Skin of body (tissue), 2 donors: Measurements from ENCODE around the gene SIRPD. TPM values are rescaled to one million over a fixed set of nuclear protein-coding genes. Genes with fewer than 3 reads are reported as not detected.
"Not testable (repeated sequence)": the region's sequence is repeated elsewhere in the genome, so short reads cannot be mapped to it uniquely, and the experiment has no call there.

Source experiments
- DNase-seq: peaks from one replicate; lab custom pipeline; 2025; lab: John Stamatoyannopoulos, UW
- total RNA-seq: library from RNA; depleted of rRNA; stranded (reverse); fragments of >200 nt; gene quantifications from one replicate; pipeline ENCODE4 v1.2.3, GENCODE V29; 2014

The SIRPD gene
- 0.39 TPM for total RNA-seq

- no peak for DNase-seq
Observed at GRCh38 chr20:1557605-1558004, at the start of gene SIRPD. SIRPD (minus strand) TSS chr20:1557705; CDS start chr20:1557653, 52 bp downstream.

GRCh38 chr20:1600736-1601135, 43.2 kb upstream of the SIRPD start:
- no peak for DNase-seq

- DNase-seq: no peak
Observed at GRCh38 chr20:1595333-1595732, 37.8 kb upstream of the SIRPD start.

GRCh38 chr20:1588533-1589460, 31.3 kb upstream of the SIRPD start:
- DNase-seq: no peak

GRCh38 chr20:1587781-1588532, 30.5 kb upstream of the SIRPD start:
- DNase-seq: no peak

GRCh38 chr20:1579488-1579887, 22.0 kb upstream of the SIRPD start:
- no peak for DNase-seq

- DNase-seq: no peak
Observed at GRCh38 chr20:1577906-1578305, 20.4 kb upstream of the SIRPD start.

- not testable (repeated sequence) for DNase-seq
Observed at GRCh38 chr20:1577313-1577712, 19.8 kb upstream of the SIRPD start.

GRCh38 chr20:1576641-1577040, 19.1 kb upstream of the SIRPD start:
- no peak for DNase-seq

GRCh38 chr20:1576003-1576402, 18.5 kb upstream of the SIRPD start:
- DNase-seq: not testable (repeated sequence)

- not testable (repeated sequence) for DNase-seq
Observed at GRCh38 chr20:1571583-1571982, 14.1 kb upstream of the SIRPD start.

- no peak for DNase-seq
Observed at GRCh38 chr20:1569415-1569881, 11.9 kb upstream of the SIRPD start.

GRCh38 chr20:1568163-1568490, 10.6 kb upstream of the SIRPD start:
- no peak for DNase-seq

GRCh38 chr20:1567392-1568162, 10.1 kb upstream of the SIRPD start:
- DNase-seq: no peak

GRCh38 chr20:1566701-1567100, 9.2 kb upstream of the SIRPD start:
- no peak for DNase-seq

GRCh38 chr20:1565461-1565860, 8.0 kb upstream of the SIRPD start:
- DNase-seq: no peak

GRCh38 chr20:1563598-1563997, 6.1 kb upstream of the SIRPD start:
- DNase-seq: no peak

GRCh38 chr20:1562622-1563021, 5.1 kb upstream of the SIRPD start:
- DNase-seq: no peak

GRCh38 chr20:1561350-1561749, 3.8 kb upstream of the SIRPD start:
- no peak for DNase-seq

- no peak for DNase-seq
Observed at GRCh38 chr20:1555952-1556351, 1.6 kb downstream of the SIRPD start.

GRCh38 chr20:1539816-1540419, 17.6 kb downstream of the SIRPD start:
- no peak for DNase-seq
